GM12874 (cell line): ENCODE data around the gene KIRREL2.

ENCODE experiments used
- CTCF ChIP-seq: IDR thresholded peaks from 2 replicates; pipeline ENCODE4 v1.5.1; 2011; ENCODE audit warnings: low read depth, mild to moderate bottlenecking, control low read depth, low read length, moderate library complexity; ENCODE audit not compliant: insufficient read depth

KIRREL2 gene

GRCh38 chr19:35879770-35880317 lies 23.1 kb downstream of the KIRREL2 start:
- TF ChIP-seq CTCF: no peak

DNA sequence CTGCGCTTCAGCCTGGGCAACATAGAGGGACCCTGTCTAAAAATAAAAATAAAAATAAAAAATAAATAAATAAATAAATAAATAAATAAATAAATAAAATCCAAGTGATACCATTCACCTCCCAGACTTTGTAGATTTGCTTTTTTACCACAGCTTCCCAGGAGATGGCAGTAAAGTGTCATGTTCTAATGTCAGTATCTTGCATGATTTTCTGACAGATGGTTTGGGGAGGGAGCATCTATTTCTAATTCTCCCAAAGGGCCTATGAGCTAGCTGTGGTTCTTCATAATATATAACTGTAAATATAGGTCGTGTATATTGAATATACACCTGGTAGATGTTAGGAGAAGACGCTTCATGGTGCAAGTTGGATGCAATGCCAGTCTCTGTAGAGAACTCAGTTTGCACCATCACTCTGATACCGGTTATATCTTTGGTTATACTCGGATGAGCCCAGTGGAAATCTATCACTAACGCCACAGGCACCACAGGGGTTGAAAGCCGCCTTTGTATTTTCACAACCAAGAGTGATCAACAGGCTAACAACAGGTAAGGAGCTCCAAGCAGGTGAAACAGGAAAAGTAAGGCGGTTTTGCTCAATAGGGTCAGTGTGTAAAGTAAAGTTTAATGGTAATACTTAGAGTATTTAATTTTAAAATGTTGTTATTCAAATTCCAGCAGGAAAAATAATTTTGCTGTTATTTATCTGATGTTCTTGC lies 25.6 kb downstream of the KIRREL2 start:
- TF ChIP-seq CTCF: peak; percentile 21; the same call in 1 of the 2 replicates

GRCh38 chr19:35883882-35884281 lies 27.2 kb downstream of the KIRREL2 start:
- TF ChIP-seq CTCF: no peak

DNA sequence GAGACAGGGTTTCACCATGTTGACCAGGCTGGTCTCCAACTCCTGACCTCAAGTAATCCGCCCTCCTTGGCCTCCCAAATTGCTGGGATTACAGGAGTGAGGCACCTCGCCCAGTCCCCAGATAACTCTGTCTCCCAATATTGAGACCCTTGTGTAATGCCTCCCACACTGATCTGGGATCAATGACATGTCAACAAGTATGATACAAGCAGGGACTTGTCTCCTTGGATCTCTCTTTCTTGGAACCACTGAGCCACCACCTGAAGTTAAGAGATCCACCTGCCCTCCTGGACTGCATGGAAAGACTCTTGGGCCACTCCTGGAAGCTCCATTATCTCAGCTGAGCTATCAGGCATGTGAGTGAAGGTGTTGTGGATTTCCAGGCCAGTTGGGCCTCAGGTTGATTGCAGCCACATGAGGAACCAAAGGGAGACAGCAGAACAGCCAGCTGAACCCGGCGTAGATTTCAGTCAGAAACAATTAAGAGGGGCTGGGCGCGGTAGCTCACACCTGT lies 28.6 kb downstream of the KIRREL2 start:
- no peak for TF ChIP-seq CTCF

GRCh38 chr19:35885904-35886303 lies 29.2 kb downstream of the KIRREL2 start:
- TF ChIP-seq CTCF: no peak

GRCh38 chr19:35887197-35887596 lies 30.5 kb downstream of the KIRREL2 start:
- no peak for TF ChIP-seq CTCF

GRCh38 chr19:35888398-35888797 lies 31.7 kb downstream of the KIRREL2 start:
- no peak for TF ChIP-seq CTCF
